PC-3 (cell line): ENCODE data around the gene TMEM131.

Experiments used
- EZH2phosphoT487 ChIP-seq: fragments of 300-600 bp; sonication (generic); IDR thresholded peaks from 2 replicates; pipeline ENCODE4 v1.6.1; 2018; ENCODE audit warnings: mild to moderate bottlenecking, antibody characterized with exemption, low read length, borderline replicate concordance
- TF ChIP-seq, protein P1 (sequence below): fragments of 300-600 bp; sonication (generic); conservative IDR thresholded peaks from 2 replicates; pipeline ENCODE4 v1.5.1; 2017; ENCODE audit warnings: antibody characterized with exemption, low read depth, mild to moderate bottlenecking, low read length

DNA sequence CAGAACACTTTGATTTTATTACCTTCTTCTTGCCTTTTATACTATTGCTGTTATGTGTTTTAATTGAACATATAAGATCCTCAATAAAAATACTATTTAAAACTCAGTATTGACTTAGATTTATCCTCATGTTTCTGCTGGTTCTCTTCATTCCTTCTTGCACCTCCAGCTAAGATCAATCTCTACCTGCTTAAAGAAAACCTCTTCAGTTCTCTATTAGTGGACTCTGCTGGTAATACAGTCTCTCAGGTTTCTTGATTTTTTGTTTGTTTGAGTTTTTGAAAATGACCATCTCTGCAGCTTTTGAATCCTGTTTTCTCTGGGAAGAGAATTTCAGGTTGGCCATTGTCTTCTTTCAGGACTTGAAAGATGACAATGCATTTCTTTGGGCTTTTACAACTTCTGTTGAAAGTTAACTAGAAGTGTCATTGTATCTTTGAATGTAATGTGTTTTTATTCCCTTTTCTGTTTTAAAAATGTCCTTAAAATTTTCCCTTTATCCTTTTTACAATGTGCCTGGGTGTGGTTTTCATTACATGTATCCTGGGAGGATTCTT lies 29.8 kb upstream of the TMEM131 start:
- TF ChIP-seq, protein P1, sequence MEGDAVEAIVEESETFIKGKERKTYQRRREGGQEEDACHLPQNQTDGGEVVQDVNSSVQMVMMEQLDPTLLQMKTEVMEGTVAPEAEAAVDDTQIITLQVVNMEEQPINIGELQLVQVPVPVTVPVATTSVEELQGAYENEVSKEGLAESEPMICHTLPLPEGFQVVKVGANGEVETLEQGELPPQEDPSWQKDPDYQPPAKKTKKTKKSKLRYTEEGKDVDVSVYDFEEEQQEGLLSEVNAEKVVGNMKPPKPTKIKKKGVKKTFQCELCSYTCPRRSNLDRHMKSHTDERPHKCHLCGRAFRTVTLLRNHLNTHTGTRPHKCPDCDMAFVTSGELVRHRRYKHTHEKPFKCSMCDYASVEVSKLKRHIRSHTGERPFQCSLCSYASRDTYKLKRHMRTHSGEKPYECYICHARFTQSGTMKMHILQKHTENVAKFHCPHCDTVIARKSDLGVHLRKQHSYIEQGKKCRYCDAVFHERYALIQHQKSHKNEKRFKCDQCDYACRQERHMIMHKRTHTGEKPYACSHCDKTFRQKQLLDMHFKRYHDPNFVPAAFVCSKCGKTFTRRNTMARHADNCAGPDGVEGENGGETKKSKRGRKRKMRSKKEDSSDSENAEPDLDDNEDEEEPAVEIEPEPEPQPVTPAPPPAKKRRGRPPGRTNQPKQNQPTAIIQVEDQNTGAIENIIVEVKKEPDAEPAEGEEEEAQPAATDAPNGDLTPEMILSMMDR, result no peak
- no peak for TF ChIP-seq EZH2phosphoT487
